ENCODE results near the gene ANK2.

DNA sequence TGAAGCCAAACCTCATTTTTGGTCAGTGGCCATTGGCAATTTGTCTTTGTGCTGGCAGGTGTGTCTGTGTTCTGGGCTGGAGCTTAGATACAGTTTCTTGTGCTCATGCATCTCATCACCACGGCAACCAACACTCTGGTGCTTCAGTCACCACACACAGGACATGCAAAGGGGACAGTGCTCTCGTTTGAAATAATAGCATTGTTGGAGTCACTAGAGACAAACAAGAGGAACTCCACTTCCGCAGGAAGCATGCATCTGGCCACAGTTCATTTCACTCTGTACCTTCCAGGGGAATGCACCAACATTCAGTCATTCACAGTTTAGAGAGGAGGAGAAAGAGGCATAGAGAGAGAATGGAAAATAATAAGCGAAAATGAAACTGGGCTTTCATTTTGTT, 267.4 kb downstream of the ANK2 start:
- TF ChIP-seq, protein P1, sequence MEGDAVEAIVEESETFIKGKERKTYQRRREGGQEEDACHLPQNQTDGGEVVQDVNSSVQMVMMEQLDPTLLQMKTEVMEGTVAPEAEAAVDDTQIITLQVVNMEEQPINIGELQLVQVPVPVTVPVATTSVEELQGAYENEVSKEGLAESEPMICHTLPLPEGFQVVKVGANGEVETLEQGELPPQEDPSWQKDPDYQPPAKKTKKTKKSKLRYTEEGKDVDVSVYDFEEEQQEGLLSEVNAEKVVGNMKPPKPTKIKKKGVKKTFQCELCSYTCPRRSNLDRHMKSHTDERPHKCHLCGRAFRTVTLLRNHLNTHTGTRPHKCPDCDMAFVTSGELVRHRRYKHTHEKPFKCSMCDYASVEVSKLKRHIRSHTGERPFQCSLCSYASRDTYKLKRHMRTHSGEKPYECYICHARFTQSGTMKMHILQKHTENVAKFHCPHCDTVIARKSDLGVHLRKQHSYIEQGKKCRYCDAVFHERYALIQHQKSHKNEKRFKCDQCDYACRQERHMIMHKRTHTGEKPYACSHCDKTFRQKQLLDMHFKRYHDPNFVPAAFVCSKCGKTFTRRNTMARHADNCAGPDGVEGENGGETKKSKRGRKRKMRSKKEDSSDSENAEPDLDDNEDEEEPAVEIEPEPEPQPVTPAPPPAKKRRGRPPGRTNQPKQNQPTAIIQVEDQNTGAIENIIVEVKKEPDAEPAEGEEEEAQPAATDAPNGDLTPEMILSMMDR (IDR thresholded peaks at IDR 0.05): no peak
- TF ChIP-seq POLR2A (IDR thresholded peaks at IDR 0.05): no peak

Measured in thyroid gland (tissue), 4 donors.